Transverse colon (tissue), 4 donors: ENCODE data around the gene S100A16.

Source experiments
- EP300 ChIP-seq: sonication (generic); formaldehyde crosslinking; IDR thresholded peaks from one replicate; pipeline ENCODE4 v1.6.1; 2017; ENCODE audit warnings: antibody characterized with exemption, low read depth
- POLR2A ChIP-seq: fragments of 450-650 bp; IDR thresholded peaks from one replicate; pipeline ENCODE4 v1.6.1; 2016; ENCODE audit warnings: antibody characterized with exemption, mild to moderate bottlenecking, moderate library complexity
- POLR2AphosphoS5 ChIP-seq, 3 donors: sonication (generic); formaldehyde crosslinking; IDR thresholded peaks; one replicate each; pipeline ENCODE4 v1.6.1; 2016; ENCODE audit warnings: antibody characterized with exemption in 3 of 3
- TF ChIP-seq, protein P1 (sequence below), 5 experiments: fragments of 200-600 bp in 3 of 5; fragments of 450-650 bp in 2 of 5; sonication (generic) in 3 of 5; IDR thresholded peaks; 1 replicate in 2 of 5; 2 replicates in 3 of 5; pipeline ENCODE4 v1.5.1; 2016 to 2017; ENCODE audit warnings: antibody characterized with exemption in 5 of 5, inconsistent platforms in 3 of 5, mild to moderate bottlenecking in 2 of 5, moderate library complexity in 1 of 5

DNA sequence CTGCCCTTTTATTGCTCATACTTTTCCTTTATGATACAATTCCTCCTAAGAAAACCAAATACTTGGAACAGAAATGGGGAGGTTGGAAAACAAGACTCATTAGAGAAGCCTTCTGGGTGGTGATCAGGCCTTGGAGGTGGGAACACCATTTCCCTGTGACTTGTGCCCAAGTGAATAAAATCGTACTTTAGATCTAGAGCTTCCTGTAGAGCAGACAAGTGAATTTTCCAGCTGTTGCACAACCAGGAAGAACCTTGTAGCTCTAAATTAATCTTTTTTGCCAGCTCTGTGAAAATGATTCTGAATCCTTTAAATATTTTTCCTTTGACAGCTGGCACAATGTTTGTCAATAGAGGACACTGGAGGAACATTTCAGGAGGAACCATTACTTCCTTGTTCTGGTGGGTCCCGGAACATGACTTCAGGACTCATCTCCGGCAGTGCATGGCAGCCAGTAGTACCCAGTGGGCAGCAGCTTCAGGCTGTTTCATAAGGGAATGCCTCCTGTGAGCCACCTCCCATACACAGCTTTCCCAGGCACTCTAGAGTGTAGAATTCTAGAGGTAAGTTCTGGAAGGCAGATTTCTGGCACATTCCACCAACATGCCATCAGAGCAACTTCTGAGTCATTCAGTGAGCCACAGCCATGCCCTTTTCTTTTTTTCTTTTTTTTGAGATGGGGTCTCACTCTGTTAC is 40.0 kb upstream of the S100A16 start:
- TF ChIP-seq, protein P1, sequence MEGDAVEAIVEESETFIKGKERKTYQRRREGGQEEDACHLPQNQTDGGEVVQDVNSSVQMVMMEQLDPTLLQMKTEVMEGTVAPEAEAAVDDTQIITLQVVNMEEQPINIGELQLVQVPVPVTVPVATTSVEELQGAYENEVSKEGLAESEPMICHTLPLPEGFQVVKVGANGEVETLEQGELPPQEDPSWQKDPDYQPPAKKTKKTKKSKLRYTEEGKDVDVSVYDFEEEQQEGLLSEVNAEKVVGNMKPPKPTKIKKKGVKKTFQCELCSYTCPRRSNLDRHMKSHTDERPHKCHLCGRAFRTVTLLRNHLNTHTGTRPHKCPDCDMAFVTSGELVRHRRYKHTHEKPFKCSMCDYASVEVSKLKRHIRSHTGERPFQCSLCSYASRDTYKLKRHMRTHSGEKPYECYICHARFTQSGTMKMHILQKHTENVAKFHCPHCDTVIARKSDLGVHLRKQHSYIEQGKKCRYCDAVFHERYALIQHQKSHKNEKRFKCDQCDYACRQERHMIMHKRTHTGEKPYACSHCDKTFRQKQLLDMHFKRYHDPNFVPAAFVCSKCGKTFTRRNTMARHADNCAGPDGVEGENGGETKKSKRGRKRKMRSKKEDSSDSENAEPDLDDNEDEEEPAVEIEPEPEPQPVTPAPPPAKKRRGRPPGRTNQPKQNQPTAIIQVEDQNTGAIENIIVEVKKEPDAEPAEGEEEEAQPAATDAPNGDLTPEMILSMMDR (IDR thresholded peaks at IDR 0.05) = no peak
- TF ChIP-seq POLR2A (no peak), POLR2AphosphoS5 (IDR thresholded peaks at IDR 0.05) (no peak), EP300 (no peak)
